Lower leg skin (tissue), 3 donors: ENCODE results near the gene CBY2.

ENCODE experiments used
- POLR2A ChIP-seq, 2 donors: fragments of 450-650 bp; IDR thresholded peaks; one replicate each; pipeline ENCODE4 v1.6.1; 2016 to 2017; ENCODE audit warnings: antibody characterized with exemption in 2 of 2, mild to moderate bottlenecking in 1 of 2, moderate library complexity in 1 of 2
- TF ChIP-seq, protein P1 (sequence below), 3 donors: fragments of 450-650 bp; IDR thresholded peaks; one replicate each; pipeline ENCODE4 v1.5.1; 2016; ENCODE audit warnings: antibody characterized with exemption in 3 of 3, mild to moderate bottlenecking in 3 of 3, moderate library complexity in 2 of 3

DNA sequence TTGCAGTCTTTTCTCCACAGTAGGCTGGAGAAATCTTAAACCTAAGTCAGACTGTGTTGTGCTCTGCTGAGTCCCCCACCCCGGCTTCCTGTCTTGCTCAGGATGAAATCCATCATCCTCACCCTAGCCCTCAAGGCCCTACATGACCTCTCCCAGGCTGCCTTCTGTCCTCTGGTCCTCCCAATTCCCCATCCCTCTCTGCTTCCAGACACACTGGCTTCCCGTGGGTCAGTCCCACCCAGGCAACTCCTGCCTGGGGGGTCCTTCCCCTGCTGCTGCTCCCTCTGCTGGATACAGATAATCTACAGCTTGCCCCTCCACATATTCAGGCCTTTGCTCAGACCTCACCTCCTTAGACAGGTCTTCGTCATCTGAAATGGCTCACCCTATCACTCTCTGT, 18.4 kb upstream of the CBY2 start:
- TF ChIP-seq, protein P1, sequence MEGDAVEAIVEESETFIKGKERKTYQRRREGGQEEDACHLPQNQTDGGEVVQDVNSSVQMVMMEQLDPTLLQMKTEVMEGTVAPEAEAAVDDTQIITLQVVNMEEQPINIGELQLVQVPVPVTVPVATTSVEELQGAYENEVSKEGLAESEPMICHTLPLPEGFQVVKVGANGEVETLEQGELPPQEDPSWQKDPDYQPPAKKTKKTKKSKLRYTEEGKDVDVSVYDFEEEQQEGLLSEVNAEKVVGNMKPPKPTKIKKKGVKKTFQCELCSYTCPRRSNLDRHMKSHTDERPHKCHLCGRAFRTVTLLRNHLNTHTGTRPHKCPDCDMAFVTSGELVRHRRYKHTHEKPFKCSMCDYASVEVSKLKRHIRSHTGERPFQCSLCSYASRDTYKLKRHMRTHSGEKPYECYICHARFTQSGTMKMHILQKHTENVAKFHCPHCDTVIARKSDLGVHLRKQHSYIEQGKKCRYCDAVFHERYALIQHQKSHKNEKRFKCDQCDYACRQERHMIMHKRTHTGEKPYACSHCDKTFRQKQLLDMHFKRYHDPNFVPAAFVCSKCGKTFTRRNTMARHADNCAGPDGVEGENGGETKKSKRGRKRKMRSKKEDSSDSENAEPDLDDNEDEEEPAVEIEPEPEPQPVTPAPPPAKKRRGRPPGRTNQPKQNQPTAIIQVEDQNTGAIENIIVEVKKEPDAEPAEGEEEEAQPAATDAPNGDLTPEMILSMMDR (IDR thresholded peaks at IDR 0.05), result no peak
- no peak for TF ChIP-seq POLR2A (IDR thresholded peaks at IDR 0.05)
